Astrocyte (in vitro differentiated cells and primary cell): Measurements from ENCODE around the gene FBXW7.

Experiments used
- EZH2 ChIP-seq: IDR thresholded peaks from 2 replicates; pipeline ENCODE4 v1.6.1; 2012; ENCODE audit warnings: mild to moderate bottlenecking, low read length, inconsistent platforms; ENCODE audit not compliant: insufficient read depth
- TF ChIP-seq, protein P1 (sequence below): IDR thresholded peaks from 2 replicates; pipeline ENCODE4 v1.5.1; 2011; ENCODE audit warnings: low read depth, mild to moderate bottlenecking, inconsistent platforms, low read length, moderate library complexity; ENCODE audit not compliant: insufficient read depth

- TF ChIP-seq, protein P1, sequence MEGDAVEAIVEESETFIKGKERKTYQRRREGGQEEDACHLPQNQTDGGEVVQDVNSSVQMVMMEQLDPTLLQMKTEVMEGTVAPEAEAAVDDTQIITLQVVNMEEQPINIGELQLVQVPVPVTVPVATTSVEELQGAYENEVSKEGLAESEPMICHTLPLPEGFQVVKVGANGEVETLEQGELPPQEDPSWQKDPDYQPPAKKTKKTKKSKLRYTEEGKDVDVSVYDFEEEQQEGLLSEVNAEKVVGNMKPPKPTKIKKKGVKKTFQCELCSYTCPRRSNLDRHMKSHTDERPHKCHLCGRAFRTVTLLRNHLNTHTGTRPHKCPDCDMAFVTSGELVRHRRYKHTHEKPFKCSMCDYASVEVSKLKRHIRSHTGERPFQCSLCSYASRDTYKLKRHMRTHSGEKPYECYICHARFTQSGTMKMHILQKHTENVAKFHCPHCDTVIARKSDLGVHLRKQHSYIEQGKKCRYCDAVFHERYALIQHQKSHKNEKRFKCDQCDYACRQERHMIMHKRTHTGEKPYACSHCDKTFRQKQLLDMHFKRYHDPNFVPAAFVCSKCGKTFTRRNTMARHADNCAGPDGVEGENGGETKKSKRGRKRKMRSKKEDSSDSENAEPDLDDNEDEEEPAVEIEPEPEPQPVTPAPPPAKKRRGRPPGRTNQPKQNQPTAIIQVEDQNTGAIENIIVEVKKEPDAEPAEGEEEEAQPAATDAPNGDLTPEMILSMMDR: no peak
- TF ChIP-seq EZH2: no peak
Observed at GRCh38 chr4:152448038-152448707, 87.7 kb downstream of the FBXW7 start.
